K562 (cell line): ENCODE measurements around the gene SERPINE2. TPM values are rescaled to one million over a fixed set of nuclear protein-coding genes. Genes with fewer than 3 reads are reported as not detected.

Source experiments
- CAMTA2 ChIP-seq: fragments of 250-450 bp; sonication (Bioruptor Pico); conservative IDR thresholded peaks from 2 replicates; pipeline ENCODE4 v1.5.1; 2022
- CBFA2T3 ChIP-seq: fragments of 450-650 bp; IDR thresholded peaks from 2 replicates; pipeline ENCODE4 v1.6.1; 2017
- GTF2F1 ChIP-seq: IDR thresholded peaks from 2 replicates; pipeline ENCODE4 v1.6.1; 2011; ENCODE audit warnings: low read depth, low read length, improper control_type of control experiment
- HMG20B ChIP-seq: fragments of 250-450 bp; sonication (Bioruptor Pico); IDR thresholded peaks from 2 replicates; pipeline ENCODE4 v1.5.0; 2021; ENCODE audit warnings: mild to moderate bottlenecking
- NFRKB ChIP-seq: fragments of 450-650 bp; IDR thresholded peaks from 2 replicates; pipeline ENCODE4 v1.6.1; 2016; ENCODE audit warnings: low read depth
- NFXL1 ChIP-seq: fragments of 450-650 bp; formaldehyde crosslinking; IDR thresholded peaks from 2 replicates; pipeline ENCODE4 v1.4.0; 2021; ENCODE audit warnings: mild to moderate bottlenecking
- PHB ChIP-seq: fragments of 250-450 bp; sonication (Bioruptor Pico); IDR thresholded peaks from 2 replicates; pipeline ENCODE4 v1.5.0; 2021
- PRPF4 ChIP-seq: fragments of 200-400 bp; formaldehyde crosslinking; IDR thresholded peaks from one replicate; pipeline ENCODE4 v1.6.1; 2017; ENCODE audit warnings: low read length, low read depth, mild to moderate bottlenecking; ENCODE audit not compliant: insufficient read depth, poor library complexity, severe bottlenecking
- RHOXF2B ChIP-seq: fragments of 250-450 bp; sonication (Bioruptor Pico); conservative IDR thresholded peaks from 2 replicates; pipeline ENCODE4 v1.5.1; 2021
- SAP30 ChIP-seq: fragments of 200-600 bp; sonication (generic); IDR thresholded peaks from 2 replicates; pipeline ENCODE4 v1.6.1; 2012; ENCODE audit warnings: borderline replicate concordance, low read depth, mild to moderate bottlenecking, moderate library complexity, low read length, control low read depth, inconsistent platforms; ENCODE audit not compliant: insufficient read depth, poor library complexity, severe bottlenecking
- TBP ChIP-seq: optimal IDR thresholded peaks from 2 replicates; pipeline ENCODE3; 2011; ENCODE audit warnings: low read depth, low read length, improper control_type of control experiment
- ZFX ChIP-seq: sonication (generic); formaldehyde crosslinking; IDR thresholded peaks from 2 replicates; pipeline ENCODE4 v1.8.0; 2022; ENCODE audit warnings: mild to moderate bottlenecking, missing genetic modification reagents, moderate library complexity
- ZNF436 ChIP-seq: fragments of 250-450, 450-650 bp; sonication (Bioruptor Pico); formaldehyde crosslinking; IDR thresholded peaks from 2 replicates; pipeline ENCODE4 v1.7.0; 2020; ENCODE audit warnings: mild to moderate bottlenecking
- polyA plus RNA-seq, 8 experiments: library from polyadenylated mRNA; depleted of rRNA in 4 of 8; stranded (reverse) in 5 of 8; unstranded in 3 of 8; fragments of >200 nt; fragmentation: Nextera tagmentation in 2 of 8; fragmentation: Illumina TruSeq in 1 of 8; extraction: Ambion mirVana in 2 of 8; extraction: Trizol in 1 of 8; gene quantifications; 2 replicates each; pipeline versions ENCODE4 v1.2.1 to v1.2.3, GENCODE V29; 2011 to 2014; ENCODE audit warnings: inconsistent platforms in 1 of 8, missing spikeins in 1 of 8
- total RNA-seq, 7 experiments: library from RNA; depleted of rRNA in 6 of 7; stranded (reverse); fragments of >200 nt in 6 of 7; fragmentation: Illumina TruSeq in 2 of 7; extraction: Trizol in 2 of 7; gene quantifications; 2 replicates each; pipeline versions ENCODE4 v1.2.1 to v1.2.3, GENCODE V29; 2011 to 2021; ENCODE audit warnings: low replicate concordance in 1 of 7
- TF ChIP-seq, protein P1 (sequence below): sonication (generic); IDR thresholded peaks from 2 replicates; pipeline ENCODE4 v1.6.1; 2016
- TF ChIP-seq, protein P2 (sequence below): fragments of 250-450 bp; sonication (Bioruptor Pico); IDR thresholded peaks from 2 replicates; pipeline ENCODE4 v1.4.0; 2020; ENCODE audit warnings: mild to moderate bottlenecking
- TF ChIP-seq, protein P3 (sequence below): fragments of 450-650 bp; formaldehyde crosslinking; IDR thresholded peaks from 2 replicates; pipeline ENCODE4 v1.4.0; 2020; ENCODE audit warnings: mild to moderate bottlenecking, moderate library complexity
- TF ChIP-seq, protein P4 (sequence below): fragments of 450-650 bp; IDR thresholded peaks from 2 replicates; pipeline ENCODE4 v1.6.1; 2018; ENCODE audit not compliant: partially characterized antibody
- TF ChIP-seq, protein P5 (sequence below): sonication (generic); formaldehyde crosslinking; IDR thresholded peaks from 2 replicates; pipeline ENCODE4 v1.8.0; 2022; ENCODE audit warnings: mild to moderate bottlenecking, missing genetic modification reagents, borderline replicate concordance

The SERPINE2 gene
- total and polyA plus RNA-seq, 9 of the 15 experiments (the other 6 are each of a cell fraction or from before 2014, with no cell fraction given) = 0.03 to 0.16 (median 0.13) TPM; not detected in 6

DNA sequence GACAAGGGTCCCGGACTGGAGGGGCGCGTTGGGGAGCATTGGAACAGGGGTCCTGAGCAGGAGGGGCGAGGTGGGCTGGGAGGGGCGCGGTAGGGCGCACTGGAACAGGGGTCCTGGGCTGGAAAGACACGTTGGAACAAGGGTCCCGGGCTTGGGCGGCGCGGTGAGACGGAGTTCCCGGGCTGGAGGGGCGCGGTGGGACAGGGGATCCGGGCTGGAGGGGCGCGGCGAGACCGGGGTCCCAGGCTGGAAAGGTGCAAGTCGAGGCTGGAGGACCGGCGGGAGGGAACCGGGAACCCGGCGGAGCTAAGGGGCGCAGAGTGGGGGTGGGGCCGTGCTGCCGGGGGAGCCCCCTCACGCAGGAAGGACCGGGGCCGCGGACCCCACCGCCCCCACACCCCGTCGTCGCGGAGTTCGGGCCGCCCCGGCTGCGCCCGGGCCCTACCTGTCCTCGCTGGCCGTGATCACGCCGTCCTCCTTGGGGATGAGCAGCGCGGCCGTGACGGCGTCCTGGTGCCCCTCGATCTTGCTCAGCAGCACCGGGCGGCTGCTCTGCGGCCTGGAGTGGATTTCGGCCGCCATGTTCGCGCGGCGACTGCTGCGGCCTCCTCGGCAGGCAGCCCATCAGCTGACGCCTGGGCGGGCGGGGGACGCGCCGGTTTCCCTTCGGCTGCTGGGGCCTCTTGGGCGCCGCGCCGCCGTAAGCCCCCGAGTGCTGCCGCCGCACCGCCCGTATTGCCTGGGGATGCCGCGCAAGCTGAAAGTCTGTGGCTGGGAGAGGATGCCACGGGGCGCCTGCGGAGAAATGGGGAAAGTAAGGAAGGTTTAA is 94.2 kb downstream of the SERPINE2 start, which contains the start of gene WDFY1 (continued):
- TF ChIP-seq NFRKB = peak; percentile 65
- TF ChIP-seq PRPF4 = no peak
- TF ChIP-seq ZFX (CRISPR knock-in tag) = peak; percentile 96
- TF ChIP-seq CAMTA2 (CRISPR knock-in tag) = no peak
- TF ChIP-seq, protein P1, sequence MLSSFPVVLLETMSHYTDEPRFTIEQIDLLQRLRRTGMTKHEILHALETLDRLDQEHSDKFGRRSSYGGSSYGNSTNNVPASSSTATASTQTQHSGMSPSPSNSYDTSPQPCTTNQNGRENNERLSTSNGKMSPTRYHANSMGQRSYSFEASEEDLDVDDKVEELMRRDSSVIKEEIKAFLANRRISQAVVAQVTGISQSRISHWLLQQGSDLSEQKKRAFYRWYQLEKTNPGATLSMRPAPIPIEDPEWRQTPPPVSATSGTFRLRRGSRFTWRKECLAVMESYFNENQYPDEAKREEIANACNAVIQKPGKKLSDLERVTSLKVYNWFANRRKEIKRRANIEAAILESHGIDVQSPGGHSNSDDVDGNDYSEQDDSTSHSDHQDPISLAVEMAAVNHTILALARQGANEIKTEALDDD = no peak
- TF ChIP-seq RHOXF2B = no peak
- TF ChIP-seq PHB (CRISPR knock-in tag) = no peak
- TF ChIP-seq GTF2F1 = no peak
- peak; percentile 3; the same call in 1 of the 2 replicates for TF ChIP-seq CBFA2T3
- TF ChIP-seq ZNF436 (CRISPR knock-in tag) = no peak
- no peak for TF ChIP-seq HMG20B (CRISPR knock-in tag)
- TF ChIP-seq NFXL1 = no peak
- TF ChIP-seq, protein P2, sequence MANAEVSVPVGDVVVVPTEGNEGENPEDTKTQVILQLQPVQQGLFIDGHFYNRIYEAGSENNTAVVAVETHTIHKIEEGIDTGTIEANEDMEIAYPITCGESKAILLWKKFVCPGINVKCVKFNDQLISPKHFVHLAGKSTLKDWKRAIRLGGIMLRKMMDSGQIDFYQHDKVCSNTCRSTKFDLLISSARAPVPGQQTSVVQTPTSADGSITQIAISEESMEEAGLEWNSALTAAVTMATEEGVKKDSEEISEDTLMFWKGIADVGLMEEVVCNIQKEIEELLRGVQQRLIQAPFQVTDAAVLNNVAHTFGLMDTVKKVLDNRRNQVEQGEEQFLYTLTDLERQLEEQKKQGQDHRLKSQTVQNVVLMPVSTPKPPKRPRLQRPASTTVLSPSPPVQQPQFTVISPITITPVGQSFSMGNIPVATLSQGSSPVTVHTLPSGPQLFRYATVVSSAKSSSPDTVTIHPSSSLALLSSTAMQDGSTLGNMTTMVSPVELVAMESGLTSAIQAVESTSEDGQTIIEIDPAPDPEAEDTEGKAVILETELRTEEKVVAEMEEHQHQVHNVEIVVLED = peak; percentile 58
- TF ChIP-seq, protein P3, sequence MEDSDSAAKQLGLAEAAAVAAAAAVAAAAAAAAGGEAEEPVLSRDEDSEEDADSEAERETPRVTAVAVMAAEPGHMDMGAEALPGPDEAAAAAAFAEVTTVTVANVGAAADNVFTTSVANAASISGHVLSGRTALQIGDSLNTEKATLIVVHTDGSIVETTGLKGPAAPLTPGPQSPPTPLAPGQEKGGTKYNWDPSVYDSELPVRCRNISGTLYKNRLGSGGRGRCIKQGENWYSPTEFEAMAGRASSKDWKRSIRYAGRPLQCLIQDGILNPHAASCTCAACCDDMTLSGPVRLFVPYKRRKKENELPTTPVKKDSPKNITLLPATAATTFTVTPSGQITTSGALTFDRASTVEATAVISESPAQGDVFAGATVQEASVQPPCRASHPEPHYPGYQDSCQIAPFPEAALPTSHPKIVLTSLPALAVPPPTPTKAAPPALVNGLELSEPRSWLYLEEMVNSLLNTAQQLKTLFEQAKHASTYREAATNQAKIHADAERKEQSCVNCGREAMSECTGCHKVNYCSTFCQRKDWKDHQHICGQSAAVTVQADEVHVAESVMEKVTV (CRISPR knock-in tag) = no peak
- peak; percentile 17 for TF ChIP-seq TBP
- TF ChIP-seq SAP30 = no peak
- TF ChIP-seq, protein P4, sequence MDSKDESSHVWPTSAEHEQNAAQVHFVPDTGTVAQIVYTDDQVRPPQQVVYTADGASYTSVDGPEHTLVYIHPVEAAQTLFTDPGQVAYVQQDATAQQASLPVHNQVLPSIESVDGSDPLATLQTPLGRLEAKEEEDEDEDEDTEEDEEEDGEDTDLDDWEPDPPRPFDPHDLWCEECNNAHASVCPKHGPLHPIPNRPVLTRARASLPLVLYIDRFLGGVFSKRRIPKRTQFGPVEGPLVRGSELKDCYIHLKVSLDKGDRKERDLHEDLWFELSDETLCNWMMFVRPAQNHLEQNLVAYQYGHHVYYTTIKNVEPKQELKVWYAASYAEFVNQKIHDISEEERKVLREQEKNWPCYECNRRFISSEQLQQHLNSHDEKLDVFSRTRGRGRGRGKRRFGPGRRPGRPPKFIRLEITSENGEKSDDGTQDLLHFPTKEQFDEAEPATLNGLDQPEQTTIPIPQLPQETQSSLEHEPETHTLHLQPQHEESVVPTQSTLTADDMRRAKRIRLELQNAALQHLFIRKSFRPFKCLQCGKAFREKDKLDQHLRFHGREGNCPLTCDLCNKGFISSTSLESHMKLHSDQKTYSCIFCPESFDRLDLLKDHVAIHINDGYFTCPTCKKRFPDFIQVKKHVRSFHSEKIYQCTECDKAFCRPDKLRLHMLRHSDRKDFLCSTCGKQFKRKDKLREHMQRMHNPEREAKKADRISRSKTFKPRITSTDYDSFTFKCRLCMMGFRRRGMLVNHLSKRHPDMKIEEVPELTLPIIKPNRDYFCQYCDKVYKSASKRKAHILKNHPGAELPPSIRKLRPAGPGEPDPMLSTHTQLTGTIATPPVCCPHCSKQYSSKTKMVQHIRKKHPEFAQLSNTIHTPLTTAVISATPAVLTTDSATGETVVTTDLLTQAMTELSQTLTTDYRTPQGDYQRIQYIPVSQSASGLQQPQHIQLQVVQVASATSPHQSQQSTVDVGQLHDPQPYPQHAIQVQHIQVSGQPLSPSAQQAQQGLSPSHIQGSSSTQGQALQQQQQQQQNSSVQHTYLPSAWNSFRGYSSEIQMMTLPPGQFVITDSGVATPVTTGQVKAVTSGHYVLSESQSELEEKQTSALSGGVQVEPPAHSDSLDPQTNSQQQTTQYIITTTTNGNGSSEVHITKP = no peak
- TF ChIP-seq, protein P5, sequence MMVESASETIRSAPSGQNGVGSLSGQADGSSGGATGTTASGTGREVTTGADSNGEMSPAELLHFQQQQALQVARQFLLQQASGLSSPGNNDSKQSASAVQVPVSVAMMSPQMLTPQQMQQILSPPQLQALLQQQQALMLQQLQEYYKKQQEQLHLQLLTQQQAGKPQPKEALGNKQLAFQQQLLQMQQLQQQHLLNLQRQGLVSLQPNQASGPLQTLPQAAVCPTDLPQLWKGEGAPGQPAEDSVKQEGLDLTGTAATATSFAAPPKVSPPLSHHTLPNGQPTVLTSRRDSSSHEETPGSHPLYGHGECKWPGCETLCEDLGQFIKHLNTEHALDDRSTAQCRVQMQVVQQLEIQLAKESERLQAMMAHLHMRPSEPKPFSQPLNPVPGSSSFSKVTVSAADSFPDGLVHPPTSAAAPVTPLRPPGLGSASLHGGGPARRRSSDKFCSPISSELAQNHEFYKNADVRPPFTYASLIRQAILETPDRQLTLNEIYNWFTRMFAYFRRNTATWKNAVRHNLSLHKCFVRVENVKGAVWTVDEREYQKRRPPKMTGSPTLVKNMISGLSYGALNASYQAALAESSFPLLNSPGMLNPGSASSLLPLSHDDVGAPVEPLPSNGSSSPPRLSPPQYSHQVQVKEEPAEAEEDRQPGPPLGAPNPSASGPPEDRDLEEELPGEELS (CRISPR knock-in tag) = no peak
